RCC 7860 (cell line): Measurements from ENCODE around the gene PRPF38A.
A peak's percentile ranks its signal among the peaks of the same experiment; 100 is the strongest.

ENCODE experiments used
- DNase-seq: peaks from one replicate; pipeline ENCODE4 v3.0.0-alpha.2; 2015; ENCODE audit warnings: low spot score
- FAIRE-seq: peaks from 2 replicates; lab custom pipeline; 2012; peaks lifted over from hg19 to GRCh38; lab: Jason Lieb, UNC

PRPF38A gene

DNA sequence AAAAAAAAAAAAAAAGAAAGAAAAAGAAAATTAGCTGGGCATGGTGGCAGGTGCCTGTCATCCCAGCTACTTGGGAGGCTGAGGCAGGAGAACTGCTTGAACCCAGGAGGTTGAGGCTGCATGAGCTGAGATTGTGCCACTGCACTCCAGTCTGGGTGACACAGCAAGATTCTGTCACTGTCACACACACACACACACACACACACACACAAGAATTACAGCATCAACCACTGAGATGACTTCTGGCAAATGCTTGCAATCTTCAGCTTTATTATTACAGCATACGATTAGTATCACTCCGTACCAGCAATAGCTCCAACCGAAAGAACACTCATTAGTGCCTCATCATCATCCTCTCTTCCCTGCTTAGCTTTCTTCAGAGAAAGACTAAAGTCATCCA is 4.8 kb upstream of the PRPF38A start:
- FAIRE-seq (no peak), DNase-seq (no peak)

DNA sequence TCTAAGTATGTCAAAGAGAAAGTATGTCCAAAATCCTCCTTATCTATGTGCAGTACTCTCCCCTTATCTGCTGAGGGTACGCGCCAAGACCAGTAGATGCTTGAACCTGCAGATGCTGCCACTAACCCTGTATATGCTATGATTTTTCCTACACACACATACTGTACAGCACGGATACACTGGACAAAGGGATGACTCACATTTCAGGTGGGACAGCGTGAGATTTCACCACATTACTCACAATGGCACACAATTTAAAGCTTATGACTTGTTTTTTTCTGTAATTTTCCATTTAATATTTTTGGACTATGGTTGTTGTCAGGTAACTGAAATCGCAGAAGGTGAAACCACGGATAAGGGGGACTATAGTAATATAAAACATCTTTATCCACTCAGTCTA is 4.3 kb upstream of the PRPF38A start:
- FAIRE-seq: no peak
- no peak for DNase-seq

DNA sequence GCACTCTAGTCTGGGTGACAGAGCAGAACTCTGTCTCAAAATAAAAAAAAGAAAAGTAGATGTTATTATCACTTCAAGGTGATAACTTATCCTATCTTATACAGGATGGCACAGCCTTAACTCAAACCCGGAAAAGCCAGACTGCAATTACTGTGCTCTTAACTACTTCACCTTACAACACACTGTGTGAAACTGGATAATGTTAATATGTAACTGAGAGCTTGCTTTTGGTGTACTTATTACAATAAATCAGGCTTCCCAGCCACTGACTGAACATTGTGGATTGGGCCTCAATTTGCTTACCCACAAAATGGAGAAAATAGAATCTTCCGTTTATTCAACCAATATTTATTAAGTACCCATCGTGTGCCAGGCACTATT is 1.6 kb upstream of the PRPF38A start:
- DNase-seq (no peak), FAIRE-seq (peak; percentile 30)

- FAIRE-seq (no peak), DNase-seq (peak; percentile 64)
These were observed 761 bp upstream of the PRPF38A start for GRCh38 chr1:52403566-52404115.

DNA sequence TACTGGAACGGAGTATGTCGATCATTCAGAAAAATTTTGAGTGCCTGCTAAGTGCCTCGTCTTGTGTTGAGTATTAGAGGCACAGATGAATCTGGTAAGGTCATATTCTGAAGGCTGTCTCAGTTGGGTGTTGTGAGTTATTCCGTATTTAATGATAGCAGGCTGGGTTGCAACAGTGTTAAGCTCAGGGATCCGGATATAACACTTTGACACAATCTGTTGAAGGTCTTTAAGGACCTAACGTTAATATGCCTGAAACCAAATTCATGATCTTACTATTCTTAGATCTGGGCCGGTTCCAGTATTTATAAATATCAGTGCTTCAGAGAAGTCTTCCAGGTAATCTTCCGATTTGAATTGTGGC is 555 bp downstream of the PRPF38A start:
- FAIRE-seq: no peak
- DNase-seq: no peak

- DNase-seq: no peak
- FAIRE-seq: no peak
These were observed 9.1 kb downstream of the PRPF38A start for GRCh38 chr1:52413410-52413989.

- DNase-seq: no peak
- FAIRE-seq: no peak
These were observed 10.5 kb downstream of the PRPF38A start for GRCh38 chr1:52414942-52415341.

DNA sequence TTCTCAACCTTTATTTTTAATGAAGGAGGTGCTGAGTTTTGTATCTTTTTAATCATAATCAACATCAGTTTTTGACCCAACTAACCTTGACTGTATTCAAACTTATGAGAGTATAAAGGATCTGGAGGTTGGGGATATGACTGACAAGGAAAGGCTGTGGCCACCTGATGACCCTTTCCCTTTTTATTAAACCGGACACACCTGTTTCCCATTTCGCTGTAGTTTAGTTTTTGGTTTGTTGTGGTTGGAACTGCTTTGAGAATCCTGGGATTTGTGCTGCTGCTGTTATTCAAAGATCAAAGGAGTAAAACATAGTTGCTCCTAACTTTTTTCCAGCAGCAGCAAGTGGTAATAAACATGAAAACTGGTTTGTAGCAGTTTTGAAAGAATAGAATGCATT is 12.4 kb downstream of the PRPF38A start:
- FAIRE-seq (no peak), DNase-seq (no peak)

DNA sequence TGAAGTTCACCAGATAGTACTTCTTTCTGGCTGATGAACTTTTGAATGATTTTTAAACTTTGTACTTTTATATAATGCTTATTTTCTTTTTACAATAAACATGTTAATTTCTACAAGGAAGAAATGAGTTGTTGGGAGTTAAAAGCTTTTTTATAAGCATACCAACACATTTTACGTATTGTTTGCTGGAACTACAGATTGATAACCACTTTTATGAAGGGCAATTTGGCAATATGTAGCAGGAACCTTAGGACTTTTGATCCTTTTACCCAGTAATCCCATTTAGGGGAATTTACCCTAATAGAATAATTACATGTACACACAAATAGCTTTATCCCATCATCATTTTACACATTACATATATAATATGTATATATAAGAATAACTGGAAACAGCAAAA is 16.3 kb downstream of the PRPF38A start:
- no peak for FAIRE-seq
- no peak for DNase-seq

GRCh38 chr1:52423055-52423454 is 18.7 kb downstream of the PRPF38A start:
- FAIRE-seq: no peak
- no peak for DNase-seq

DNA sequence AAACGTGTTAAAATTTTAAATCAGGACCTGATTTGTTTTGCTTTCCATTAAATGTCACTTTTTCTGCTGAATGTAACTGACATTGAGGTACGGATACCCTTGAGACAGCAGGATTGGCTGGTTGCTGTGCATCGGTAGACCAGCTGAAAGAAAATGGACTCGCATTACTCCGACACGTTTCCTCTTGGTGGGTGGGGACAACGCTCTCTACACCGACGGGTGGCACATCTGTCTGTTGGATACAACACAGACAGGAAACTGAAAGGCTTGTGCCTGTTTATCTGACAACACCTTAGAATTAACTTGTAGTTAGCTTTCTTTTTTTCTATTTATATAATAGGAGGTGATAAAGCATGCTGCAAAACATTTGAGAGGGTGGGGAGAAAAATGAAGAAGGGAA is 19.4 kb downstream of the PRPF38A start:
- no peak for FAIRE-seq

DNA sequence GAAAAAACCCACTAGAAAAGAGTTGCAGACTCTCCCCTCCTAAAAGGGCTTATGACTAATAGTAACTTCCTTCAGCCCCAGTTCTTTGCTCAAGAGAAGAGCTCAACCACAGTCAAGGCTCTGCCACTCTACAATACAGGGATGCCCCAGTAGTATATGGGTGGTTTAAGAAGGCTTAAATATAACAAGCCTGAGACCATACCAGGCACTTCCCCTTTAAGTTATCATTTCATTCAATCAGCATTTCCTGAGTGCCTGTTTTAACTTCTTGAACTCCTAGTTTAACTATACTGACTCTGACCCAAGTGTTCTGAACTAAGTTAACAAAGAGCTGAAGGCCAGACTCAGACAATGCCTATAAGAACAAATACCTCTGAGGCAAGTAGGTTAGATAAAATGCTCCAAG is 19.8 kb downstream of the PRPF38A start:
- no peak for DNase-seq
- no peak for FAIRE-seq

More for the DNA sequence above, 19.4 kb downstream of the PRPF38A start:
- no peak for DNase-seq

DNA sequence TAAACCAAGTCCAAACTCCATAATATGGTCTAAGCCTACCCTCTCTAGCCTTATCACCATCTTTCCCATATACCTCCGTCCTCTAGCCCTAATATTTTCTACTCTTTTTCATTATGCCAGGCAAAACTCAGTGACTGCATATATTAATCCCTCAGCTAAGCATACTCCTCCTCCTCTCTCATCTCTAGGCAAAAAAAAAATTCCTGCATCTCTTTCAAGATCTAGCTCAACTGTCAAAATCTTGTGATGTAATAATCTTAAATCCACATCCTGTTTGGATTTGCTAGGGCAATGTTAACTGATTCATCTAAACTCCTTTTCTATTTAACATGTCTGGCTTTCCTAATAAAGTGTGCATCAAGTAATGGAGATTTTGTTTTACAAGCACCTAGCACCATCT is 20.4 kb downstream of the PRPF38A start:
- DNase-seq (no peak), FAIRE-seq (no peak)

GRCh38 chr1:52426371-52426770 is 22.0 kb downstream of the PRPF38A start:
- DNase-seq: no peak
- FAIRE-seq: no peak

GRCh38 chr1:52427152-52427551 is 22.8 kb downstream of the PRPF38A start:
- DNase-seq: no peak
- no peak for FAIRE-seq

GRCh38 chr1:52432807-52433206 is 28.4 kb downstream of the PRPF38A start:
- no peak for FAIRE-seq
- DNase-seq: no peak

- FAIRE-seq (no peak), DNase-seq (no peak)
These were observed 30.8 kb downstream of the PRPF38A start for GRCh38 chr1:52435211-52435610.

GRCh38 chr1:52435650-52436049 is 31.2 kb downstream of the PRPF38A start:
- DNase-seq (no peak), FAIRE-seq (no peak)

DNA sequence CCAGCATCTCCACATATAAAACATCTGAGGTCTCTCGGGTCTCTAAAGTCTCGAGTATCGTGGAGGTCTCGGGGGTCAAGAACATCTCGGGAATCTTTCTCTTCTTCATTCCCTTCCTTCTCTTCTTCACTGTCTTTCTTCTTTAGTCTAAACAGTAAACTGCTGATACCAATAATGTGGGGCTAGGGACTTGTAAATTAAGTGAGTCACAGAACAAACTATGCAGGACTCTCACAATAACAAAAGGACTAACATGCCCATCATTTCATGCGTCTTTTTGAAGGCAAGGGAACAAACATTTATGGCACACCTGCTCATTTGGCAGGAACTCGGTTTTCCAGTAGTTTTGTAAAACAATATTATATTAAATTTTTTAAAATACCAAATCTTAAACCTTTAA is 32.4 kb downstream of the PRPF38A start:
- FAIRE-seq (no peak), DNase-seq (no peak)

DNA sequence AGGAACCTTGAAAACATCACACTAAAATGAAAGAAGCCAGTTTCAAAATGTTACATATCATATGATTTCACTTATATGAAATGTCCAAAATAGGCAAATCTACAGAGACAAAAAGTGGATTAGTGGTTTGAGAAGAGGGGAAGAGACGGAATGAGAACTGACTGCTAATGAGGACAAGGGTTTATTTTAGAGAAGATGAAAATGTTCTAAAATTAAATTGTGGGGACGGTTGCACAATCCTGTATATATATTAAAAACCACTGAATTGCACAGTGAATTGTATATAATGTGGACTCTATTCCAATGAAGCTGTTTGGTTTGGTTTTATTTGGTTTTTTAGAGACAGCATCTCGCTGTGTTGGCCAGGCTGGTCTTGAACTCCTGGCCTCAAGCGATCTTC is 35.6 kb downstream of the PRPF38A start:
- FAIRE-seq (no peak), DNase-seq (no peak)

DNA sequence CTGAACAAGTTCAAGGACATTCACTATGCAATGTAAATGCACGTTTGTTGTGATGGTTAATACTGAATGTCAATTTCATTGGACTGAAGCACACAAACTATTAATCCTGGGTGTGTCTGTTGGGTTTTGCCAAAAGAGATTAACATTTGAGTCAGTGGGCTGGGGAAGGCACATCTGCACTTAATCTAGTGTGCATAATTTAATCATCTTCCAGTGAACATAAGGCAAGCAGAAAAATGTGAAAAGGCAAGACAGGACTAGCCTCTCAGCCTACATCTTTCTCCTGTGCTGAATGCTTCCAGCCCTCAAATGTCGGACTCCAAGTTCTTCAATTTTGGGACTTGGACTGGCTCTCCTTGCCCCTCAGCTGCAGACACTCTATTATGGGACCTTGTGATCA is 40.1 kb downstream of the PRPF38A start:
- DNase-seq (no peak), FAIRE-seq (no peak)

GRCh38 chr1:52454127-52454526 is 49.7 kb downstream of the PRPF38A start:
- FAIRE-seq: no peak
- no peak for DNase-seq

DNA sequence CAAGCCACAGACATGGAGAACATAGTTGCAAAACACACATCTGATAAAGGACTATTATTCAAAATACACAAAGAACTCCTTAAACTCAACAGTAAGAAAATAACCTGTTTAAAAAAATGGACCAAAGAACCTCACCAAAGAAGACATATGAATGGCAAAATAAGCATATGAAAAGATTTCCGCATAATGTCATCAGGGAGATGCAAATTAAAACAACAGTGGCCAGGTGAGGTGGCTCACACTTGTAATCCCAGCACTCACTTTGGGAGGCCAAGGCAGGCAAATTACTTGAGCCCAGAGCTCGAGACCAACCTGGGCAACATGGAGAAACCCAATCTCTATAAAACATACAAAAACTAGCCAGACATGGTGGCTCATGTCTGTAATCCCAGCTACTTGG is 50.4 kb downstream of the PRPF38A start:
- no peak for FAIRE-seq
- DNase-seq: no peak
